ENCODE measurements around the gene SLC41A2. TPM values are rescaled to one million over a fixed set of nuclear protein-coding genes. Genes with fewer than 3 reads are reported as not detected.

The SLC41A2 gene
- total and polyA plus RNA-seq, 9 of the 15 experiments (the other 6 are each of a cell fraction or from before 2014, with no cell fraction given), result 0.01 to 0.89 (median 0.16) TPM; not detected in 1

GRCh38 chr12:104963757-104964156 lies 5.7 kb upstream of the SLC41A2 start:
- no peak overlapping the region for H3K9ac ChIP-seq (ENCODE audit: insufficient read depth in 1 of 2, low read depth in 2 of 2, low read length in 2 of 2)
- TF ChIP-seq ZNF592 (IDR thresholded peaks at IDR 0.05), result no peak
- TF ChIP-seq ZNF224 (CRISPR knock-in tag; IDR thresholded peaks at IDR 0.05), result no peak
- no peak for TF ChIP-seq FIP1L1 (IDR thresholded peaks at IDR 0.05; ENCODE audit: low read depth, low read length, poor library complexity, severe bottlenecking)
- TF ChIP-seq GMEB1 (CRISPR knock-in tag; IDR thresholded peaks at IDR 0.05), result no peak
- no peak for TF ChIP-seq TOE1 (IDR thresholded peaks at IDR 0.05; ENCODE audit: borderline replicate concordance)
- TF ChIP-seq TOE1 (CRISPR knock-in tag; IDR thresholded peaks at IDR 0.05; ENCODE audit: borderline replicate concordance, low read depth), result no peak
- TF ChIP-seq ZNF133 (CRISPR knock-in tag; IDR thresholded peaks at IDR 0.05), result no peak
- no peak for TF ChIP-seq COPS2 (conservative IDR thresholded peaks at IDR 0.05)
- TF ChIP-seq TCF3 (CRISPR knock-in tag; IDR thresholded peaks at IDR 0.05), result no peak
- no peak for TF ChIP-seq PTTG1 (tag; IDR thresholded peaks at IDR 0.05; ENCODE audit: low read depth)
- TF ChIP-seq ZNF41 (CRISPR knock-in tag; conservative IDR thresholded peaks at IDR 0.05), result no peak
- TF ChIP-seq XRCC5 (IDR thresholded peaks at IDR 0.05; ENCODE audit: low read depth, low read length), result no peak
- TF ChIP-seq DNMT1 (IDR thresholded peaks at IDR 0.05), result no peak
- no peak for TF ChIP-seq SUPT5H (IDR thresholded peaks at IDR 0.05)
- no peak overlapping the region for H3K4me3 ChIP-seq
- POLR2A ChIA-PET, result no interaction called here
- H3K4me2 ChIP-seq (ENCODE audit: insufficient read depth, low read length), result no peak overlapping the region
- H3K9me3 ChIP-seq (replicated peaks; ENCODE audit: control insufficient read depth, insufficient read depth, low read depth, low read length), result no peaks in the 10 kb centered on the region
- DNase-seq (ENCODE audit: extremely low read depth in 1 of 4, low spot score in 3 of 4) (no peak), FAIRE-seq (no peak), ATAC-seq (no peak)
- 16% methylated on average over 6 of the region's 6 CpGs for WGBS (ENCODE audit: insufficient coverage, low coverage, missing lambda C conversion rate)
- H3K79me2 ChIP-seq (ENCODE audit: control insufficient read depth, insufficient read depth, low read length), result no peaks in the 10 kb centered on the region
- no peak overlapping the region for H2AFZ ChIP-seq (ENCODE audit: low read depth, low read length)
- H4K20me1 ChIP-seq (replicated peaks; ENCODE audit: control insufficient read depth, insufficient read depth, low read length), result no peaks in the 10 kb centered on the region
- intact Hi-C loops (cut with micrococcal nuclease), result no loop called here
- no peaks in the 10 kb centered on the region for H3K36me3 ChIP-seq (ENCODE audit: control insufficient read depth, insufficient read depth, low read length)
- H3K9me1 ChIP-seq (ENCODE audit: control insufficient read depth, insufficient read depth, low read length), result no peaks in the 10 kb centered on the region
- in situ Hi-C loops (cut with MboI), result no loop called here
- no peak overlapping the region for H3K27ac ChIP-seq (ENCODE audit: extremely low read depth, low read depth, low read length)
- CTCF ChIA-PET (ENCODE audit: low intra/inter-chr PET ratio), result no interaction called here
- BruUV-seq (replicated peaks), result no TSS peak
- H3K4me1 ChIP-seq (replicated peaks in 1 of 2; ENCODE audit: control insufficient read depth in 2 of 2, insufficient read depth in 2 of 2, low read length in 2 of 2), result peaks cover 5 to 14% of the 10 kb centered on the region in 2 experiments; a peak in 4 of 5 replicates
- peaks cover 9 to 11% of the 10 kb centered on the region in 2 experiments for H3K27me3 ChIP-seq (ENCODE audit: control insufficient read depth in 2 of 2, insufficient read depth in 2 of 2, low read length in 2 of 2)

All from K562 (cell line).